K562 (cell line): ENCODE results near the gene BOLA2. TPM values are rescaled to one million over a fixed set of nuclear protein-coding genes. Genes with fewer than 3 reads are reported as not detected.
"Not testable (repeated sequence)": the region's sequence is repeated elsewhere in the genome, so short reads cannot be mapped to it uniquely, and the experiment has no call there.

ENCODE experiments used
- ATAC-seq: fragments of 200-7000 bp; cut with Tn5 transposase; 3 replicates; pipeline ENCODE4 v1.9.1; 2020; ENCODE audit warnings: moderate library complexity
- BruUV-seq: library from RNA; stranded (reverse); fragments of 400-500 nt; replicated peaks from 2 replicates; lab custom pipeline; 2021; lab: Mats Ljungman, UMichigan
- CTCF ChIA-PET: fragments of 300-600 bp; formaldehyde crosslinking; extraction: SDS; loops from one replicate; lab custom pipeline; 2021; ENCODE audit warnings: low intra/inter-chr PET ratio; lab: Yijun Ruan, JAX
- POLR2A ChIA-PET: fragments of 300-600, 350-650 bp; sonication (Branson Sonifier 250); formaldehyde crosslinking; extraction: SDS; loops from one replicate; lab custom pipeline; 2021; ENCODE audit warnings: antibody characterized with exemption, inconsistent platforms; lab: Yijun Ruan, JAX
- DNase-seq, 4 experiments: peaks; one replicate each; pipeline versions ENCODE4 v3.0.0 to v3.0.0-alpha.2; 2011 to 2018; ENCODE audit warnings: low spot score in 3 of 4, mixed read lengths in 3 of 4; ENCODE audit errors: extremely low read depth in 1 of 4
- FAIRE-seq: peaks from 2 replicates; lab custom pipeline; 2011; peaks lifted over from hg19 to GRCh38; lab: Jason Lieb, UNC
- H2AFZ ChIP-seq: 2 replicates; pipeline ENCODE4 v1.6.0; 2011; ENCODE audit warnings: low read depth, low read length, control low read depth, inconsistent platforms
- H3K27ac ChIP-seq: fragments of 200-600 bp; 3 replicates; pipeline ENCODE4 v1.8.0; 2011; ENCODE audit warnings: low read depth, mild to moderate bottlenecking, control low read depth, inconsistent platforms, low read length, moderate library complexity, mixed read lengths; ENCODE audit errors: extremely low read depth
- H3K27me3 ChIP-seq, 2 experiments: fragments of 300-600 bp in 1 of 2; 2 replicates in 1 of 2; 3 replicates in 1 of 2; pipeline versions ENCODE4 v1.6.0 to v1.8.0; 2011; ENCODE audit warnings: inconsistent platforms in 2 of 2, low read length in 2 of 2, mild to moderate bottlenecking in 1 of 2, mixed read lengths in 1 of 2, moderate library complexity in 1 of 2; ENCODE audit not compliant: control insufficient read depth in 2 of 2, insufficient read depth in 2 of 2
- H3K36me3 ChIP-seq: fragments of 300-600 bp; 3 replicates; pipeline ENCODE4 v1.8.0; 2011; ENCODE audit warnings: mild to moderate bottlenecking, low read length, inconsistent platforms; ENCODE audit not compliant: control insufficient read depth, insufficient read depth
- H3K4me1 ChIP-seq, 2 experiments: fragments of 200-600 bp in 1 of 2; replicated peaks in 1 of 2; 2 replicates in 1 of 2; 3 replicates in 1 of 2; pipeline versions ENCODE4 v1.5.1 to v1.8.0; 2011; ENCODE audit warnings: inconsistent platforms in 2 of 2, low read length in 2 of 2, mild to moderate bottlenecking in 1 of 2, mixed read lengths in 1 of 2, moderate library complexity in 1 of 2; ENCODE audit not compliant: control insufficient read depth in 2 of 2, insufficient read depth in 2 of 2
- H3K4me2 ChIP-seq: 2 replicates; pipeline ENCODE4 v1.6.1; 2011; ENCODE audit warnings: low read length, control low read depth, inconsistent platforms, mixed read lengths; ENCODE audit not compliant: insufficient read depth
- H3K4me3 ChIP-seq: fragments of 200-600 bp; sonication (generic), shearing (Covaris generic); 2 replicates; pipeline ENCODE4 v1.5.1; 2016; ENCODE audit warnings: control low read depth, inconsistent platforms
- H3K79me2 ChIP-seq: fragments of 200-600 bp; 3 replicates; pipeline ENCODE4 v1.8.0; 2011; ENCODE audit warnings: low read length, inconsistent platforms; ENCODE audit not compliant: control insufficient read depth, insufficient read depth
- H3K9ac ChIP-seq, 2 experiments: 2 replicates each; pipeline versions ENCODE4 v1.6.0 to v1.6.1; 2011; ENCODE audit warnings: low read depth in 2 of 2, low read length in 2 of 2, control low read depth in 1 of 2, inconsistent platforms in 1 of 2, mild to moderate bottlenecking in 1 of 2, mixed read lengths in 1 of 2; ENCODE audit not compliant: insufficient read depth in 1 of 2
- H3K9me1 ChIP-seq: one replicate; pipeline ENCODE4 v1.6.0; 2011; ENCODE audit warnings: inconsistent platforms, mild to moderate bottlenecking, low read length, moderate library complexity; ENCODE audit not compliant: control insufficient read depth, insufficient read depth
- H3K9me3 ChIP-seq: replicated peaks from 2 replicates; pipeline ENCODE4 v1.5.1; 2011; ENCODE audit warnings: low read depth, low read length, inconsistent platforms; ENCODE audit not compliant: control insufficient read depth, insufficient read depth
- H4K20me1 ChIP-seq: replicated peaks from 2 replicates; pipeline ENCODE4 v1.6.1; 2011; ENCODE audit warnings: low read length, inconsistent platforms, mixed read lengths; ENCODE audit not compliant: control insufficient read depth, insufficient read depth
- WGBS: fragments of 100-300 bp; shearing (Covaris generic); methylation state at CpG from one replicate; pipeline ENCODE4 v1.1.6; 2016; ENCODE audit warnings: low coverage, mixed read lengths; ENCODE audit not compliant: insufficient coverage; ENCODE audit errors: missing lambda C conversion rate; 5-methylcytosine and 5-hydroxymethylcytosine counted together
- in situ Hi-C: fragments of 300-500 bp; cut with MboI; formaldehyde crosslinking; loops from 4 replicates; pipeline ENCODE4 v1.15.0; 2018; ENCODE audit warnings: inconsistent platforms, mixed read lengths
- intact Hi-C: fragments of 100-400 bp; cut with micrococcal nuclease; formaldehyde crosslinking; loops from 2 replicates; pipeline ENCODE4 v1.14.2; 2022
- polyA plus RNA-seq, 8 experiments: library from polyadenylated mRNA; depleted of rRNA in 4 of 8; stranded (reverse) in 5 of 8; unstranded in 3 of 8; fragments of >200 nt; fragmentation: Nextera tagmentation in 2 of 8; fragmentation: Illumina TruSeq in 1 of 8; extraction: Ambion mirVana in 2 of 8; extraction: Trizol in 1 of 8; gene quantifications; 2 replicates each; pipeline versions ENCODE4 v1.2.1 to v1.2.3, GENCODE V29; 2011 to 2014; ENCODE audit warnings: inconsistent platforms in 1 of 8, missing spikeins in 1 of 8
- total RNA-seq, 7 experiments: library from RNA; depleted of rRNA in 6 of 7; stranded (reverse); fragments of >200 nt in 6 of 7; fragmentation: Illumina TruSeq in 2 of 7; extraction: Trizol in 2 of 7; gene quantifications; 2 replicates each; pipeline versions ENCODE4 v1.2.1 to v1.2.3, GENCODE V29; 2011 to 2021; ENCODE audit warnings: low replicate concordance in 1 of 7

Gene BOLA2
- total and polyA plus RNA-seq, 9 of the 15 experiments (the other 6 are each of a cell fraction or from before 2014, with no cell fraction given), result 6.3 to 115 (median 26.8) TPM

- H3K79me2 ChIP-seq, H3K36me3 ChIP-seq, H3K9me1 ChIP-seq, H3K4me2 ChIP-seq, intact Hi-C loops, H3K9ac ChIP-seq, H4K20me1 ChIP-seq, CTCF ChIA-PET, H3K9me3 ChIP-seq, BruUV-seq, H2AFZ ChIP-seq, H3K27me3 ChIP-seq, H3K4me3 ChIP-seq, FAIRE-seq, DNase-seq, POLR2A ChIA-PET, ATAC-seq, H3K27ac ChIP-seq, H3K4me1 ChIP-seq: not testable (repeated sequence)
- WGBS, result 75% methylated on average over 1 of the region's 2 CpGs
- in situ Hi-C loops, result loop anchor here (25.0 kb wide), 3 partner anchors 680 to 1180 kb away; partner anchors contain the start of genes CD2BP2, MYL11 and TBC1D10B
Observed at GRCh38 chr16:29457660-29458059, 3.5 kb upstream of the BOLA2 start.

- peak; percentile 70 for FAIRE-seq
- CTCF ChIA-PET, result not testable (repeated sequence)
Observed at GRCh38 chr16:29454828-29455227, 677 bp upstream of the BOLA2 start.

GRCh38 chr16:29453754-29454153, 397 bp downstream of the BOLA2 start:
- H3K79me2 ChIP-seq, H3K4me3 ChIP-seq, H3K27me3 ChIP-seq, intact Hi-C loops, CTCF ChIA-PET, H4K20me1 ChIP-seq, H3K36me3 ChIP-seq, H2AFZ ChIP-seq, FAIRE-seq, H3K27ac ChIP-seq, H3K9me1 ChIP-seq, BruUV-seq, H3K4me1 ChIP-seq, H3K9ac ChIP-seq, POLR2A ChIA-PET, H3K4me2 ChIP-seq, H3K9me3 ChIP-seq, DNase-seq: not testable (repeated sequence)
- peak; percentile 72 for ATAC-seq
- in situ Hi-C loops, result loop anchor here (5.0 to 25.0 kb wide), 4 partner anchors 684 to 1184 kb away; partner anchors contain the start of genes CD2BP2, MYL11 and TBC1D10B
- WGBS, result no CpG with 5 or more reads among the region's 21 CpGs

More at GRCh38 chr16:29454828-29455227, 677 bp upstream of the BOLA2 start:
- H3K27me3 ChIP-seq, H3K9me1 ChIP-seq, DNase-seq, H3K4me1 ChIP-seq, POLR2A ChIA-PET, H3K9me3 ChIP-seq, intact Hi-C loops, H4K20me1 ChIP-seq, H3K27ac ChIP-seq, H3K36me3 ChIP-seq, H3K9ac ChIP-seq, H3K79me2 ChIP-seq, H3K4me3 ChIP-seq, H2AFZ ChIP-seq, BruUV-seq, H3K4me2 ChIP-seq: not testable (repeated sequence)
- in situ Hi-C loops, result loop anchor here (5.0 to 25.0 kb wide), 4 partner anchors 682 to 1182 kb away; partner anchors contain the start of genes CD2BP2, MYL11 and TBC1D10B
- ATAC-seq, result peak; percentile 88
- no CpG with 5 or more reads among the region's 29 CpGs for WGBS
